H1 (cell line): Measurements from ENCODE around the gene GAS2L1. TPM values are rescaled to one million over a fixed set of nuclear protein-coding genes. Genes with fewer than 3 reads are reported as not detected.
A peak's percentile ranks its signal among the peaks of the same experiment; 100 is the strongest.

Source experiments
- CTCF ChIA-PET: fragments of 300-600 bp; sonication (Branson Sonifier 250); formaldehyde crosslinking; loops from one replicate; lab custom pipeline; 2021; ENCODE audit not compliant: partially characterized antibody; lab: Charles Lee
- POLR2A ChIA-PET: fragments of 300-600 bp; sonication (Branson Sonifier 250); formaldehyde crosslinking; loops from one replicate; lab custom pipeline; 2021; ENCODE audit warnings: inconsistent platforms; ENCODE audit not compliant: partially characterized antibody; lab: Charles Lee
- DNase-seq, 2 experiments: peaks; one replicate each; pipeline versions ENCODE4 v3.0.0 to v3.0.0-alpha.2; 2010 to 2022; ENCODE audit warnings: low spot score in 2 of 2, low read depth in 1 of 2, mixed read lengths in 1 of 2
- FAIRE-seq: peaks from 2 replicates; lab custom pipeline; 2011; peaks lifted over from hg19 to GRCh38; lab: Jason Lieb, UNC
- H2AFZ ChIP-seq: 2 replicates; pipeline ENCODE4 v1.8.1; 2012; ENCODE audit warnings: low read length, inconsistent platforms
- H2AK5ac ChIP-seq: 2 replicates; pipeline ENCODE4 v1.6.1; 2013; ENCODE audit warnings: low read depth, low read length
- H2BK120ac ChIP-seq: replicated peaks from 2 replicates; pipeline ENCODE3; 2013; ENCODE audit warnings: low read depth, low read length, inconsistent platforms
- H2BK12ac ChIP-seq: 2 replicates; pipeline ENCODE4 v1.6.1; 2013; ENCODE audit warnings: low read depth, low read length
- H2BK15ac ChIP-seq: 2 replicates; pipeline ENCODE4 v1.6.1; 2013; ENCODE audit warnings: low read length
- H2BK20ac ChIP-seq: 2 replicates; pipeline ENCODE4 v1.6.1; 2013; ENCODE audit warnings: low read length
- H2BK5ac ChIP-seq: 2 replicates; pipeline ENCODE4 v1.6.1; 2013; ENCODE audit warnings: low read depth, low read length
- H3K14ac ChIP-seq: 2 replicates; pipeline ENCODE4 v1.6.1; 2013; ENCODE audit warnings: inconsistent platforms; ENCODE audit not compliant: insufficient read length
- H3K18ac ChIP-seq: 2 replicates; pipeline ENCODE4 v1.6.1; 2013; ENCODE audit warnings: low read length; ENCODE audit errors: extremely low read depth
- H3K23ac ChIP-seq: 2 replicates; pipeline ENCODE4 v1.6.1; 2013; ENCODE audit warnings: inconsistent platforms; ENCODE audit not compliant: insufficient read length
- H3K23me2 ChIP-seq: 2 replicates; pipeline ENCODE4 v1.6.1; 2013; ENCODE audit warnings: low read depth, low read length
- H3K27ac ChIP-seq: 2 replicates; pipeline ENCODE4 v1.6.1; 2011; ENCODE audit warnings: low read depth, low read length, inconsistent platforms
- H3K27me3 ChIP-seq, 4 experiments: replicated peaks in 1 of 4; 1 replicate in 1 of 4; 2 replicates in 3 of 4; pipeline versions ENCODE4 v1.6.1 to v1.8.1; 2011 to 2013; ENCODE audit warnings: low read length in 3 of 4, mild to moderate bottlenecking in 3 of 4, inconsistent platforms in 2 of 4, mixed read lengths in 2 of 4, moderate library complexity in 1 of 4; ENCODE audit not compliant: control insufficient read depth in 3 of 4, insufficient read depth in 3 of 4; ENCODE audit errors: extremely low read depth in 1 of 4
- H3K36me3 ChIP-seq, 4 experiments: 2 replicates each; pipeline versions ENCODE4 v1.6.1 to v1.8.1; 2011 to 2013; ENCODE audit warnings: mild to moderate bottlenecking in 4 of 4, low read length in 3 of 4, moderate library complexity in 2 of 4, control low read depth in 1 of 4, inconsistent platforms in 1 of 4; ENCODE audit not compliant: insufficient read depth in 4 of 4, control insufficient read depth in 2 of 4
- H3K4ac ChIP-seq: replicated peaks from 2 replicates; pipeline ENCODE3; 2013; ENCODE audit warnings: low read length, low read depth, mixed read lengths, inconsistent platforms; ENCODE audit not compliant: insufficient read length
- H3K4me1 ChIP-seq, 4 experiments: replicated peaks in 1 of 4; 1 replicate in 1 of 4; 2 replicates in 3 of 4; pipeline versions ENCODE4 v1.6.1 to v1.8.1; 2011 to 2013; ENCODE audit warnings: low read length in 3 of 4, inconsistent platforms in 2 of 4, mixed read lengths in 1 of 4; ENCODE audit not compliant: insufficient read depth in 4 of 4, control insufficient read depth in 3 of 4
- H3K4me2 ChIP-seq, 2 experiments: 2 replicates each; pipeline versions ENCODE4 v1.6.1 to v1.8.1; 2011 to 2013; ENCODE audit warnings: low read depth in 2 of 2, low read length in 2 of 2, control low read depth in 1 of 2, inconsistent platforms in 1 of 2, mild to moderate bottlenecking in 1 of 2; ENCODE audit not compliant: insufficient read depth in 1 of 2
- H3K4me3 ChIP-seq, 4 experiments: fragments of 200-600, 300-600 bp in 1 of 4; sonication (generic), shearing (Covaris generic), sonication (Bioruptor Twin) in 1 of 4; 2 replicates each; pipeline versions ENCODE4 v1.5.1 to v1.8.1; 2011 to 2016; ENCODE audit warnings: low read length in 4 of 4, low read depth in 3 of 4, control low read depth in 2 of 4, inconsistent platforms in 2 of 4, mild to moderate bottlenecking in 2 of 4, mixed read lengths in 1 of 4, moderate library complexity in 1 of 4; ENCODE audit not compliant: insufficient read depth in 2 of 4; ENCODE audit errors: extremely low read depth in 1 of 4
- H3K56ac ChIP-seq: replicated peaks from 2 replicates; pipeline ENCODE3; 2013; ENCODE audit warnings: low read depth, mild to moderate bottlenecking, mixed read lengths, low read length, inconsistent platforms; ENCODE audit not compliant: insufficient read length
- H3K79me1 ChIP-seq: 2 replicates; pipeline ENCODE4 v1.6.1; 2013; ENCODE audit warnings: low read depth, low read length, control low read depth
- H3K79me2 ChIP-seq, 2 experiments: 2 replicates each; pipeline versions ENCODE4 v1.6.1 to v1.8.1; 2012 to 2013; ENCODE audit warnings: low read length in 2 of 2, mild to moderate bottlenecking in 2 of 2, inconsistent platforms in 1 of 2; ENCODE audit not compliant: insufficient read depth in 2 of 2, control insufficient read depth in 1 of 2
- H3K9ac ChIP-seq, 4 experiments: replicated peaks in 1 of 4; 1 replicate in 1 of 4; 2 replicates in 3 of 4; pipeline versions ENCODE4 v1.6.1 to v1.8.1; 2011 to 2013; ENCODE audit warnings: low read depth in 3 of 4, low read length in 3 of 4, control low read depth in 2 of 4, mild to moderate bottlenecking in 2 of 4, moderate library complexity in 2 of 4, inconsistent platforms in 1 of 4; ENCODE audit errors: extremely low read depth in 1 of 4
- H3K9me3 ChIP-seq, 2 experiments: 2 replicates each; pipeline versions ENCODE4 v1.6.1 to v1.8.1; 2012 to 2013; ENCODE audit warnings: mild to moderate bottlenecking in 2 of 2, moderate library complexity in 2 of 2, control low read depth in 1 of 2, inconsistent platforms in 1 of 2, low read depth in 1 of 2, low read length in 1 of 2, mixed read lengths in 1 of 2; ENCODE audit not compliant: insufficient read depth in 2 of 2
- H4K20me1 ChIP-seq, 2 experiments: replicated peaks in 1 of 2; 2 replicates each; pipeline versions ENCODE3 to v1.8.1; 2011 to 2013; ENCODE audit warnings: inconsistent platforms in 2 of 2, low read length in 2 of 2, mild to moderate bottlenecking in 1 of 2; ENCODE audit not compliant: insufficient read depth in 2 of 2, control insufficient read depth in 1 of 2
- H4K5ac ChIP-seq: 2 replicates; pipeline ENCODE4 v1.6.1; 2013; ENCODE audit warnings: low read length, low read depth, mixed read lengths, inconsistent platforms; ENCODE audit not compliant: insufficient read length
- H4K8ac ChIP-seq: 2 replicates; pipeline ENCODE4 v1.8.0; 2013; ENCODE audit warnings: mild to moderate bottlenecking, moderate library complexity, low read length, inconsistent platforms; ENCODE audit not compliant: insufficient read depth; ENCODE audit errors: extremely low read depth
- H4K91ac ChIP-seq: replicated peaks from 2 replicates; pipeline ENCODE3; 2013; ENCODE audit warnings: low read length, mixed read lengths, inconsistent platforms; ENCODE audit not compliant: insufficient read length
- CHD1 ChIP-seq: IDR thresholded peaks from 2 replicates; pipeline ENCODE4 v1.6.1; 2012; ENCODE audit warnings: low read depth, low read length, improper control_type of control experiment
- CTBP2 ChIP-seq: IDR thresholded peaks from 2 replicates; pipeline ENCODE4 v1.7.0; 2011; ENCODE audit warnings: borderline replicate concordance, mild to moderate bottlenecking, moderate library complexity, mixed read lengths, low read length; ENCODE audit not compliant: insufficient read depth, insufficient read length
- EGR1 ChIP-seq: IDR thresholded peaks from 2 replicates; pipeline ENCODE4 v1.6.1; 2011; ENCODE audit warnings: low read depth, low read length, borderline replicate concordance
- HDAC6 ChIP-seq: IDR thresholded peaks from one replicate; pipeline ENCODE4 v1.7.1; 2012; ENCODE audit warnings: low read depth, mild to moderate bottlenecking, inconsistent platforms, low read length, moderate library complexity
- JUND ChIP-seq: IDR thresholded peaks from 2 replicates; pipeline ENCODE4 v1.6.1; 2011; ENCODE audit warnings: mild to moderate bottlenecking, improper control_type of control experiment, low read length
- KDM4A ChIP-seq: IDR thresholded peaks from one replicate; pipeline ENCODE4 v1.7.1; 2012; ENCODE audit warnings: low read depth, mild to moderate bottlenecking, moderate library complexity, low read length, inconsistent platforms; ENCODE audit not compliant: severe bottlenecking
- PHF8 ChIP-seq: fragments of 200-600 bp; sonication (generic); conservative IDR thresholded peaks from 2 replicates; pipeline ENCODE4 v1.7.1; 2012; ENCODE audit warnings: low read depth, mild to moderate bottlenecking, inconsistent platforms, low read length, moderate library complexity
- POLR2AphosphoS5 ChIP-seq: IDR thresholded peaks from 2 replicates; pipeline ENCODE4 v1.6.1; 2011; ENCODE audit warnings: low read depth, low read length
- SP1 ChIP-seq: IDR thresholded peaks from 2 replicates; pipeline ENCODE4 v1.6.1; 2011; ENCODE audit warnings: low read depth, low read length
- TAF7 ChIP-seq: optimal IDR thresholded peaks from 2 replicates; pipeline ENCODE3; 2011; ENCODE audit warnings: low read depth, mild to moderate bottlenecking, inconsistent platforms, low read length, moderate library complexity, borderline replicate concordance
- TCF12 ChIP-seq: IDR thresholded peaks from 2 replicates; pipeline ENCODE4 v1.6.1; 2011; ENCODE audit warnings: low read depth, mild to moderate bottlenecking, low read length
- TEAD4 ChIP-seq: IDR thresholded peaks from 2 replicates; pipeline ENCODE4 v1.6.1; 2012; ENCODE audit warnings: low read depth, low read length, inconsistent platforms, mixed read lengths
- WGBS, 2 experiments: shearing (Covaris generic) in 1 of 2; methylation state at CpG; one replicate each; pipeline versions ENCODE4 v1.1.6 to v1.1.7; 2013 to 2015; ENCODE audit warnings: low lambda C conversion rate in 2 of 2, mixed read lengths in 2 of 2, inconsistent platforms in 1 of 2, low coverage in 1 of 2, missing lambda C conversion rate in 1 of 2; ENCODE audit not compliant: insufficient replicate concordance in 2 of 2, insufficient coverage in 1 of 2, insufficient read length in 1 of 2; ENCODE audit errors: extremely low coverage in 1 of 2, missing lambda C conversion rate in 1 of 2; 5-methylcytosine and 5-hydroxymethylcytosine counted together
- polyA plus RNA-seq, 7 experiments: library from polyadenylated mRNA; depleted of rRNA in 3 of 7; stranded (reverse) in 5 of 7; unstranded in 2 of 7; fragments of >200 nt in 5 of 7; fragments of 200-250 nt in 2 of 7; gene quantifications; 1 replicate in 5 of 7; 2 replicates in 1 of 7; 4 replicates in 1 of 7; pipeline versions ENCODE4 v1.2.1 to v1.2.3, GENCODE V29; 2011 to 2013; ENCODE audit warnings: missing spikeins in 2 of 7, mixed read lengths in 2 of 7
- total RNA-seq: library from RNA; stranded (reverse); fragmentation: NEBNext Ultra II Directional; extraction: Animal tissue kit (Norgen Biotek cat#: 25700); gene quantifications from 2 replicates; pipeline ENCODE4 v1.2.1, GENCODE V29; 2021

GAS2L1 gene
- total and polyA plus RNA-seq, 2 of the 8 experiments (the other 6 are each of a cell fraction or from before 2014, with no cell fraction given), result 3.6 to 10.1 TPM

DNA sequence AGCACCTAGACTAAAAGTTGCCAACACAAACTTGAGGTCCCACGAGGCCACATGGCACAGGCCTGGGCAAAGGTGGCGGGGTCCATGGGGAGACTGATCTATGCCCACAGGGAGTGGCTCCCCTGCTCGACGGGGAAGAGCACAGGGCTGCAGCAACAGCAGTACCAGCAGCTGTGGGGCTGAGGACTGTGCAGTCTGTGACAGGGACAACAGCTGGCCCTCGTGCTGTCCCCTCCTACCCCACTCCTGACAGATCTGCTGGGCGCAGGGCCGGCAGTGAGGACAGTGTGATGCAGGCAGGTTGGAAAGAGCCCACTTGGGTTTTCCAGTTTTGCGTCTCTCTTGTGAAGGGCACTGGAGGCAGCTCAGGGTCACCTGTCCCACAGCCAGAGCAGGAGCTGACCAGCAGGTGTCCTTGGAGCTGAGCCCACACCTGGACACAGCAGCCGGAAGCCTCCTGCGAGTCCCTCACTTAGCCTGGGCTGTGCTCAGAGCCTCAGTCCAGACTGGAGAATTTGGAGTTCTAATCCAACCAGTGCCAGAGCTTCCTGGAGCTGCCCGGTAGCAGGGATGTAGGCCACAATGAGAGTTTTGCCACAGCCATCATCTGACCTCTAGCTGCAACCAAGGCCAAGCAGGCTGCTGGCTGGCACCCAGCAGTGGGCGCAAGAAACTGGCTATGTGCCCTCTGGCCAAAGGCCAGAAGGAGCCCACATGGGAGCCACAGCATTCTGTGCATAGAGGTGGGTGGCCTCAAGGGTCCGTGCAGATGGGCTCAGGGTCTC is 3.6 kb upstream of the GAS2L1 start:
- H3K4me1 ChIP-seq, result peaks cover 0 to 7% (median 5%) of the 10 kb centered on the region in 4 experiments; a peak in 5 of 7 replicates
- no peak overlapping the region for H3K56ac ChIP-seq
- H2BK5ac ChIP-seq, result no peak overlapping the region
- H3K79me2 ChIP-seq, result no peaks in the 10 kb centered on the region
- DNase-seq (peak in 1 of 2 experiments; percentile 54), FAIRE-seq (no peak)
- H4K91ac ChIP-seq, result no peak overlapping the region
- H4K8ac ChIP-seq, result no peak overlapping the region
- no peak overlapping the region for H4K5ac ChIP-seq
- H4K20me1 ChIP-seq, result peaks cover 5 to 12% of the 10 kb centered on the region in 2 experiments
- no peak overlapping the region for H3K9ac ChIP-seq
- H3K27ac ChIP-seq, result no peak overlapping the region
- H3K27me3 ChIP-seq, result peaks cover 0 to 6% (median 0%) of the 10 kb centered on the region in 4 experiments; a peak in 2 of 7 replicates
- H3K4ac ChIP-seq, result no peak overlapping the region
- no peak overlapping the region for H3K4me3 ChIP-seq
- no peak overlapping the region for H2AFZ ChIP-seq
- H3K23me2 ChIP-seq, result peaks cover 6% of the 10 kb centered on the region; the same call in 1 of the 2 replicates
- no peak overlapping the region for H3K14ac ChIP-seq
- no peaks in the 10 kb centered on the region for H3K9me3 ChIP-seq
- 0 out of 2 replicates have a peak overlapping the region, but pooled peaks have one; percentile 3 for H2BK12ac ChIP-seq
- no peak overlapping the region; the same call in 1 of the 2 replicates for H3K18ac ChIP-seq
- no peak overlapping the region for H2BK120ac ChIP-seq
- 0 out of 2 replicates have a peak overlapping the region, but pooled peaks have one; percentile 46 for H2BK15ac ChIP-seq
- no peaks in the 10 kb centered on the region for H3K79me1 ChIP-seq
- H2BK20ac ChIP-seq, result no peak overlapping the region
- 84% methylated on average over 13 of the region's 13 CpGs; no CpG with 5 or more reads in 1 of the 2 experiments for WGBS, 2 experiments
- H3K23ac ChIP-seq, result no peak overlapping the region
- POLR2A ChIA-PET, result interaction anchor here (0.7 to 9.1 kb wide), 12 partner anchors 10 to 251 kb away, joined by 3 to 147 read pairs (median 8); partner anchors contain the start of genes EWSR1, RHBDD3 and THOC5
- CTCF ChIA-PET, result interaction anchor here (0.6 to 4.8 kb wide), 8 partner anchors 8 to 56 kb away, joined by 3 to 41 read pairs (median 5); no protein-coding TSS in a partner anchor
- H2AK5ac ChIP-seq, result peak overlapping the region; percentile 75; the same call in 1 of the 2 replicates
- no peak overlapping the region for H3K4me2 ChIP-seq
- H3K36me3 ChIP-seq, result peaks cover 18 to 31% (median 20%) of the 10 kb centered on the region in 4 experiments
- no peak for TF ChIP-seq SP1
- TF ChIP-seq JUND, result no peak
- TF ChIP-seq EGR1, result no peak
- TF ChIP-seq KDM4A, result no peak
- TF ChIP-seq CTBP2, result no peak
- no peak for TF ChIP-seq TEAD4
- TF ChIP-seq POLR2AphosphoS5, result no peak
- no peak for TF ChIP-seq PHF8
- TF ChIP-seq TCF12, result no peak
- TF ChIP-seq CHD1, result no peak
- TF ChIP-seq HDAC6, result no peak
- no peak for TF ChIP-seq TAF7
